ENCODE data around the gene KCNMB4.

Gene KCNMB4

GRCh38 chr12:70448371-70448770 lies 82.3 kb downstream of the KCNMB4 start:
- DNase-seq = no peak

GRCh38 chr12:70449074-70449752 lies 83.1 kb downstream of the KCNMB4 start:
- no peak for DNase-seq

GRCh38 chr12:70449753-70450341 lies 83.8 kb downstream of the KCNMB4 start:
- DNase-seq = no peak

- no peak for DNase-seq
Observed at GRCh38 chr12:70451528-70451927, 85.4 kb downstream of the KCNMB4 start.

- DNase-seq = no peak
Observed at GRCh38 chr12:70456953-70457352, 90.9 kb downstream of the KCNMB4 start.

- no peak for DNase-seq
Observed at GRCh38 chr12:70459786-70460185, 93.7 kb downstream of the KCNMB4 start.

GRCh38 chr12:70463997-70464396 lies 97.9 kb downstream of the KCNMB4 start:
- no peak for DNase-seq

- DNase-seq = no peak
Observed at GRCh38 chr12:70466753-70467152, 100.7 kb downstream of the KCNMB4 start.

GRCh38 chr12:70467476-70467875 lies 101.4 kb downstream of the KCNMB4 start:
- no peak for DNase-seq

- DNase-seq = no peak
Observed at GRCh38 chr12:70467918-70468733, 102.0 kb downstream of the KCNMB4 start.

- DNase-seq = no peak
Observed at GRCh38 chr12:70468741-70469140, 102.7 kb downstream of the KCNMB4 start.

- DNase-seq = no peak
Observed at GRCh38 chr12:70469221-70469820, 103.2 kb downstream of the KCNMB4 start.

- no peak for DNase-seq
Observed at GRCh38 chr12:70482764-70483163, 116.7 kb downstream of the KCNMB4 start.

Data from NCI-H1092 (cell line).